Thyroid gland (tissue), 4 donors: ENCODE measurements around the gene DCST1. TPM values are rescaled to one million over a fixed set of nuclear protein-coding genes. Genes with fewer than 3 reads are reported as not detected.

Experiments used
- DNase-seq, 2 donors: peaks; one replicate each; pipeline ENCODE4 v3.0.0-alpha.2; 2019
- H3K27ac ChIP-seq, 3 donors: fragments of 200-600 bp; sonication (generic); 1 replicate in 2 of 3; 2 replicates in 1 of 3; pipeline ENCODE4 v1.5.1; 2016 to 2019; ENCODE audit warnings: mild to moderate bottlenecking in 1 of 3, moderate library complexity in 1 of 3
- H3K27me3 ChIP-seq: fragments of 200-600 bp; sonication (generic); one replicate; pipeline ENCODE4 v1.5.1; 2019
- H3K36me3 ChIP-seq, 2 donors: fragments of 200-600 bp; sonication (generic); one replicate each; pipeline ENCODE4 v1.5.1; 2016 to 2019
- H3K4me1 ChIP-seq, 2 donors: fragments of 200-600 bp; sonication (generic); one replicate each; pipeline ENCODE4 v1.5.1; 2017 to 2019
- H3K4me3 ChIP-seq, 3 donors: fragments of 200-600 bp; sonication (generic); replicated peaks in 1 of 3; 1 replicate in 2 of 3; 2 replicates in 1 of 3; pipeline ENCODE4 v1.5.1; 2016; ENCODE audit warnings: mild to moderate bottlenecking in 1 of 3
- H3K9me3 ChIP-seq: fragments of 200-600 bp; sonication (generic); one replicate; pipeline ENCODE4 v1.5.1; 2017
- CTCF ChIP-seq, 6 experiments: fragments of 200-600 bp in 3 of 6; fragments of 450-650 bp in 3 of 6; sonication (generic) in 3 of 6; IDR thresholded peaks; one replicate each; pipeline ENCODE4 v1.5.1; 2016 to 2019; ENCODE audit warnings: antibody characterized with exemption in 6 of 6, mild to moderate bottlenecking in 2 of 6, inconsistent platforms in 1 of 6, moderate library complexity in 1 of 6
- POLR2A ChIP-seq, 2 donors: fragments of 450-650 bp; IDR thresholded peaks; one replicate each; pipeline ENCODE4 v1.6.1; 2017; ENCODE audit warnings: antibody characterized with exemption in 2 of 2, mild to moderate bottlenecking in 2 of 2, moderate library complexity in 1 of 2
- WGBS, 2 donors: methylation state at CpG; one replicate each; pipeline ENCODE4 v1.1.5; 2017; 5-methylcytosine and 5-hydroxymethylcytosine counted together
- intact Hi-C: fragments of 100-400 bp; cut with DNase I; formaldehyde crosslinking; loops from one replicate; pipeline ENCODE4 v1.15.1; 2023
- total RNA-seq, 4 donors: library from RNA; depleted of rRNA; stranded (reverse); fragments of >200 nt; gene quantifications; one replicate each; pipeline ENCODE4 v1.2.3, GENCODE V29; 2016

Gene DCST1
- total RNA-seq, 4 donors from 2014 or later = 0.24 TPM; not detected in 3

- H3K9me3 ChIP-seq = no peaks in the 10 kb centered on the region
- intact Hi-C loops = no loop called here
- no peak overlapping the region for H3K27ac ChIP-seq
- H3K27me3 ChIP-seq = no peaks in the 10 kb centered on the region
- 53 to 57% methylated on average over 14 of the region's 14 CpGs for WGBS, 2 donors
- TF ChIP-seq CTCF (IDR thresholded peaks at IDR 0.05) = no peak
- TF ChIP-seq POLR2A (IDR thresholded peaks at IDR 0.05) = no peak
- peak overlapping the region in 1 of 3 donors; percentile 30 for H3K4me3 ChIP-seq
- H3K36me3 ChIP-seq = no peaks in the 10 kb centered on the region
- no peak for DNase-seq
- H3K4me1 ChIP-seq = peaks cover 6 to 16% of the 10 kb centered on the region in 2 donors
Observed at GRCh38 chr1:155071701-155072100, 38.1 kb downstream of the DCST1 start.

GRCh38 chr1:155072531-155073289, 39.1 kb downstream of the DCST1 start:
- DNase-seq = no peak
- intact Hi-C loops = no loop called here
- Histone ChIP-seq H3K4me3 (no peak overlapping the region), H3K36me3 (no peaks in the 10 kb centered on the region), H3K4me1 (peaks cover 6 to 16% of the 10 kb centered on the region in 2 donors), H3K27ac (no peak overlapping the region), H3K9me3 (no peaks in the 10 kb centered on the region), H3K27me3 (no peaks in the 10 kb centered on the region)
- TF ChIP-seq CTCF (IDR thresholded peaks at IDR 0.05) = no peak
- no peak for TF ChIP-seq POLR2A (IDR thresholded peaks at IDR 0.05)
- 57 to 64% methylated on average over 5 to 7 of the region's 7 CpGs for WGBS, 2 donors

GRCh38 chr1:155073377-155074242, 40.0 kb downstream of the DCST1 start:
- intact Hi-C loops = no loop called here
- Histone ChIP-seq H3K27ac (no peak overlapping the region), H3K27me3 (no peaks in the 10 kb centered on the region), H3K4me1 (peaks cover 6 to 20% of the 10 kb centered on the region in 2 donors), H3K9me3 (no peaks in the 10 kb centered on the region), H3K4me3 (no peak overlapping the region), H3K36me3 (no peaks in the 10 kb centered on the region)
- DNase-seq = no peak
- TF ChIP-seq CTCF (IDR thresholded peaks at IDR 0.05) (no peak), POLR2A (IDR thresholded peaks at IDR 0.05) (no peak)
- 100% methylated on average over 3 of the region's 3 CpGs; no CpG with 5 or more reads in 1 of the 2 donors for WGBS, 2 donors

- WGBS, 2 donors = 70 to 76% methylated on average over 5 of the region's 5 CpGs
- no peak for DNase-seq
- Histone ChIP-seq H3K36me3 (no peaks in the 10 kb centered on the region), H3K27me3 (peaks cover 10% of the 10 kb centered on the region), H3K4me3 (no peak overlapping the region), H3K27ac (no peak overlapping the region), H3K4me1 (peaks cover 21 to 33% of the 10 kb centered on the region in 2 donors), H3K9me3 (no peaks in the 10 kb centered on the region)
- intact Hi-C loops = no loop called here
- TF ChIP-seq POLR2A (IDR thresholded peaks at IDR 0.05) = no peak
- TF ChIP-seq CTCF (IDR thresholded peaks at IDR 0.05) = no peak
Observed at GRCh38 chr1:155075535-155075934, 41.9 kb downstream of the DCST1 start.

- H3K27me3 ChIP-seq = peaks cover 19% of the 10 kb centered on the region
- no peak overlapping the region for H3K4me3 ChIP-seq
- no peak overlapping the region for H3K27ac ChIP-seq
- peaks cover 26 to 33% of the 10 kb centered on the region in 2 donors for H3K4me1 ChIP-seq
- TF ChIP-seq POLR2A (IDR thresholded peaks at IDR 0.05) = no peak
- TF ChIP-seq CTCF (IDR thresholded peaks at IDR 0.05) = no peak
- no peaks in the 10 kb centered on the region for H3K9me3 ChIP-seq
- DNase-seq = no peak
- intact Hi-C loops = no loop called here
- WGBS, 2 donors = 75 to 78% methylated on average over 1 of the region's 1 CpG
- no peaks in the 10 kb centered on the region for H3K36me3 ChIP-seq
Observed at GRCh38 chr1:155076371-155076770, 42.7 kb downstream of the DCST1 start.
